GM18505 (cell line): ENCODE measurements around the gene PLCB3.

Experiments used
- ATAC-seq: cut with Tn5 transposase; IDR thresholded peaks from one replicate; pipeline ENCODE4 v1.9.1; 2021; ENCODE audit not compliant: unreplicated experiment
- POLR2A ChIP-seq: IDR thresholded peaks from 4 replicates; pipeline ENCODE4 v1.6.1; 2011; ENCODE audit warnings: borderline replicate concordance; ENCODE audit not compliant: insufficient read depth, insufficient read length; ENCODE audit errors: extremely low read depth

Gene PLCB3

GRCh38 chr11:64251016-64251752 lies at the start of gene PLCB3:
Gene PLCB3 (plus strand): TSS chr11:64251530. CDS start chr11:64251650, 120 bp downstream.
- ATAC-seq, result peak; percentile 38
- TF ChIP-seq POLR2A, result peak; percentile 46

- ATAC-seq, result no peak
- TF ChIP-seq POLR2A, result no peak
These were observed 49.8 kb upstream of the PLCB3 start for GRCh38 chr11:64201543-64201942.

- no peak for TF ChIP-seq POLR2A
- ATAC-seq, result no peak
These were observed 48.3 kb upstream of the PLCB3 start for GRCh38 chr11:64202992-64203391.

GRCh38 chr11:64203421-64204079 lies 47.8 kb upstream of the PLCB3 start:
- no peak for ATAC-seq
- TF ChIP-seq POLR2A, result no peak

- ATAC-seq, result no peak
These were observed 47.3 kb upstream of the PLCB3 start for GRCh38 chr11:64204080-64204440.

GRCh38 chr11:64204464-64204989 lies 46.8 kb upstream of the PLCB3 start:
- no peak for ATAC-seq
- no peak for TF ChIP-seq POLR2A

More at GRCh38 chr11:64204080-64204440, 47.3 kb upstream of the PLCB3 start:
- TF ChIP-seq POLR2A, result peak; percentile 4

- ATAC-seq, result no peak
- peak; percentile 70 for TF ChIP-seq POLR2A
These were observed 44.7 kb upstream of the PLCB3 start, which contains the start of gene FERMT3 for GRCh38 chr11:64206457-64207255. Gene FERMT3 (plus strand): TSS chr11:64206721. CDS start chr11:64207365, 644 bp downstream.

GRCh38 chr11:64207256-64208085 lies 43.9 kb upstream of the PLCB3 start:
- TF ChIP-seq POLR2A, result peak; percentile 81
- peak; percentile 42 for ATAC-seq

GRCh38 chr11:64208086-64208795 lies 43.1 kb upstream of the PLCB3 start:
- no peak for TF ChIP-seq POLR2A
- peak; percentile 6 for ATAC-seq

- ATAC-seq, result no peak
- TF ChIP-seq POLR2A, result no peak
These were observed 42.4 kb upstream of the PLCB3 start for GRCh38 chr11:64208796-64209562.

GRCh38 chr11:64209563-64209843 lies 41.8 kb upstream of the PLCB3 start:
- no peak for ATAC-seq
- TF ChIP-seq POLR2A, result no peak
